Tibial artery (tissue), 4 donors: ENCODE results near the gene CTNNA2.

ENCODE experiments used
- DNase-seq, 2 donors: peaks; one replicate each; pipeline ENCODE4 v3.0.0-alpha.2; 2019
- H3K27ac ChIP-seq, 2 donors: fragments of 200-600 bp; sonication (generic) in 1 of 2; 1 replicate in 1 of 2; 2 replicates in 1 of 2; pipeline ENCODE4 v1.5.1; 2018 to 2019; ENCODE audit warnings: mild to moderate bottlenecking in 1 of 2
- H3K27me3 ChIP-seq, 2 donors: fragments of 200-600 bp; sonication (generic) in 1 of 2; one replicate each; pipeline versions ENCODE4 v1.5.1 to v1.6.0; 2016 to 2019
- H3K36me3 ChIP-seq, 3 donors: fragments of 200-600 bp; sonication (generic) in 2 of 3; one replicate each; pipeline ENCODE4 v1.5.1; 2016 to 2019; ENCODE audit warnings: mild to moderate bottlenecking in 2 of 3
- H3K4me1 ChIP-seq, 4 donors: fragments of 200-600 bp; sonication (generic) in 2 of 4; 1 replicate in 3 of 4; 2 replicates in 1 of 4; pipeline ENCODE4 v1.5.1; 2016 to 2019
- H3K4me3 ChIP-seq, 2 donors: fragments of 200-600 bp; sonication (generic) in 1 of 2; 1 replicate in 1 of 2; 2 replicates in 1 of 2; pipeline ENCODE4 v1.5.1; 2018 to 2019; ENCODE audit warnings: mild to moderate bottlenecking in 2 of 2
- H3K9me3 ChIP-seq, 3 donors: fragments of 200-600 bp; sonication (generic) in 1 of 3; one replicate each; pipeline ENCODE4 v1.5.1; 2016 to 2019
- intact Hi-C: fragments of 100-400 bp; cut with DNase I; formaldehyde crosslinking; loops from one replicate; pipeline ENCODE4 v1.15.0; 2023; ENCODE audit warnings: low total_unique reads
- TF ChIP-seq, protein P1 (sequence below), 2 experiments: fragments of 200-600 bp in 1 of 2; fragments of 450-650 bp in 1 of 2; IDR thresholded peaks; one replicate each; pipeline ENCODE4 v1.5.1; 2017 to 2019; ENCODE audit warnings: antibody characterized with exemption in 2 of 2, mild to moderate bottlenecking in 1 of 2, moderate library complexity in 1 of 2

Gene CTNNA2

DNA sequence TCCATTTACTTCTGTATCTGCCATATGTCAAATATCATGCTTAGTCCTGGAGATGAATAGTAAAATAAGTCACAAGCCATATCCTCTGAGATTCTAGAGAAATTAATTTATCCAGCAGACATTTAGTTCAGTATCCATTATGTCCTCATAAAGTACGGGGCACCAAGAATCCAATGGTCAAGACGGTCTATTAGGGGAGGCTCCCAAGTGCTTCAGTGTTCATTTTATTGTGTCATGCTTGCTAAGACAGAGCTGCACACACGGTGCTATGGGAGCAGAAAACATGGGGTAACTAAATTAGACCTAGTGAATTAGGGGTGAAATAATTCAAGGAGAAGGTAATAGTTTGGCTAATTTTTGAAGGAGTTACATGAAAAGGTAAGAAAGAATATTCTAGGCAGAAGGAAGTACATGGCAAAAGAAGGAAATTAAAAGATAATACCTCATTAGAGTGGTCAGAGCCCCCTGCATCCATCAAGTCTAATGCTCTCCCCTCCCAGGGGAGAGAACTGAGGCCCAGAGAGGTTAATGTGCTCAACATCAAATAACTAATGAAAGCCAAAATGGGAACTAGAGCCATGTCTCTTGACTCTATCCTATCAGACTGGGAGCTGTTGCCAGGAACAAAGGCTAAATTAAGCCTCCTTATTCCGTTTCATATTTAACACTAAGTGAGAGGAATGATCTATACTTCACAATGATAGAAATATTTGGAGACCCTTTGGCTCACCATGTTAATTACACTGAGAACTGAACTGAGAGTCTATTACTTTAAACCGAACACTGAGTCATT lies 433.0 kb downstream of the CTNNA2 start:
- intact Hi-C loops = no loop called here
- Histone ChIP-seq H3K4me1 (no peaks in the 10 kb centered on the region), H3K27ac (no peak overlapping the region), H3K4me3 (no peak overlapping the region), H3K9me3 (no peaks in the 10 kb centered on the region), H3K27me3 (no peaks in the 10 kb centered on the region), H3K36me3 (no peaks in the 10 kb centered on the region)
- no peak for DNase-seq
- TF ChIP-seq, protein P1, sequence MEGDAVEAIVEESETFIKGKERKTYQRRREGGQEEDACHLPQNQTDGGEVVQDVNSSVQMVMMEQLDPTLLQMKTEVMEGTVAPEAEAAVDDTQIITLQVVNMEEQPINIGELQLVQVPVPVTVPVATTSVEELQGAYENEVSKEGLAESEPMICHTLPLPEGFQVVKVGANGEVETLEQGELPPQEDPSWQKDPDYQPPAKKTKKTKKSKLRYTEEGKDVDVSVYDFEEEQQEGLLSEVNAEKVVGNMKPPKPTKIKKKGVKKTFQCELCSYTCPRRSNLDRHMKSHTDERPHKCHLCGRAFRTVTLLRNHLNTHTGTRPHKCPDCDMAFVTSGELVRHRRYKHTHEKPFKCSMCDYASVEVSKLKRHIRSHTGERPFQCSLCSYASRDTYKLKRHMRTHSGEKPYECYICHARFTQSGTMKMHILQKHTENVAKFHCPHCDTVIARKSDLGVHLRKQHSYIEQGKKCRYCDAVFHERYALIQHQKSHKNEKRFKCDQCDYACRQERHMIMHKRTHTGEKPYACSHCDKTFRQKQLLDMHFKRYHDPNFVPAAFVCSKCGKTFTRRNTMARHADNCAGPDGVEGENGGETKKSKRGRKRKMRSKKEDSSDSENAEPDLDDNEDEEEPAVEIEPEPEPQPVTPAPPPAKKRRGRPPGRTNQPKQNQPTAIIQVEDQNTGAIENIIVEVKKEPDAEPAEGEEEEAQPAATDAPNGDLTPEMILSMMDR (IDR thresholded peaks at IDR 0.05) = no peak

DNA sequence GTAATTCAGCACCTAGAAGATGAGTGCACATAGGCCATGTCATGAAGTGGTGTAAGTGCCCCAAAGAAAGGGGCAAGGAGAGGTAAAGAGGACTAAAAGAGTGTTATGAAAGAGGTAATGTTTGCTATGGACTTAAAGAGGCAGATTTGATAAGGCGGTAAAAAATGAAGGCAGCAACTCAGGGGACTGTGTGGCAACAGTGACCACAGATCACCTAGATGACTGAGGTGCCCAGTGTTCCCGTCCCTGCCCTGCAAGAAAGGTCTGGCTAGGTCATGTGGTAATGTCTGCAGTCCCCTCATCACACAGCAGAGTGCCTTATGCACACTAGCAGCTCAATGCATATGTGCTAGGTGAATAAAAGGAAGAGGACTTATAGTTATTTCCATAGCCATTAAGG lies 434.9 kb downstream of the CTNNA2 start:
- no peaks in the 10 kb centered on the region for H3K9me3 ChIP-seq
- TF ChIP-seq, protein P1 (IDR thresholded peaks at IDR 0.05) = no peak
- no peak overlapping the region for H3K4me3 ChIP-seq
- no peaks in the 10 kb centered on the region for H3K4me1 ChIP-seq
- H3K27ac ChIP-seq = no peak overlapping the region
- H3K36me3 ChIP-seq = no peaks in the 10 kb centered on the region
- H3K27me3 ChIP-seq = no peaks in the 10 kb centered on the region
- DNase-seq = no peak
- intact Hi-C loops = no loop called here

DNA sequence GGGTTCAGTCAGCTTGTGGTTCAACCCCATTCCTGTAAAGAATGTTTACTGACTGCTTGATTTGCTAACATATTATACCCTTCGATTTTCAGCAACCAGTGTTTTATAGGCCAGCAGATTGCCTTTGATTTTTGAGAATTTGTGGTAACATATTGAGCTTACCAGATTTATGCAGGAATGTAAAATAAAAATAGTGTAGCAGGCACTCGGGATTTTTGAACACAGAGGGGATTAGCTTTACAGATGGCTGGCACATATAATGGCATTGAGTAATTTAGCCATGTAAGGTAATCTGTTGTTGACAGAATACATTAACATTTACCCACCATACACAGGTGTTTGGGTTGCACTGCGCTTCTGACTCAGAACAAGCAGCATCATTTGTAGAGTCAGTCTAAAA lies 437.7 kb downstream of the CTNNA2 start:
- no peaks in the 10 kb centered on the region for H3K36me3 ChIP-seq
- H3K9me3 ChIP-seq = no peaks in the 10 kb centered on the region
- intact Hi-C loops = no loop called here
- no peak overlapping the region for H3K27ac ChIP-seq
- no peaks in the 10 kb centered on the region for H3K4me1 ChIP-seq
- DNase-seq = no peak
- TF ChIP-seq, protein P1 (IDR thresholded peaks at IDR 0.05) = no peak
- no peaks in the 10 kb centered on the region for H3K27me3 ChIP-seq
- no peak overlapping the region for H3K4me3 ChIP-seq

DNA sequence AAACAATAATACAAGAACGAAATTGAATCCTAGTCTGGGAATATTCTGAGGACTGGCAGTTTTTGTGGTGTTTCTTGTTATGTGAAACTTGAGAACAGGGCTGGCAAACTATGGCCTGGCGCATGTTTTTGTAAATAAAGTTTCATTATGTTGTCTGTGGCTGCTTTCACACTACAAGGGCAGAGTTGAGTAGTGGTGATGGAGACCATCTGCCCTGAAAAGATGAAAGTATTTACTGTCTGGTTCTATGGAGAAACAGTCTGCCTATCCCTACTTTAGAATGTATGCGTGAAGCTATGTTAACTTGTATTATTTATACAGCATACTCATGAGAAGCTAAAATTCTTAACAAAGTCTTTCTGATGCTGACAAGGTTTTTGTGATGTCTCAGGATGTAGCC lies 439.8 kb downstream of the CTNNA2 start:
- intact Hi-C loops = no loop called here
- no peaks in the 10 kb centered on the region for H3K9me3 ChIP-seq
- TF ChIP-seq, protein P1 (IDR thresholded peaks at IDR 0.05) = no peak
- H3K36me3 ChIP-seq = no peaks in the 10 kb centered on the region
- H3K27ac ChIP-seq = no peak overlapping the region
- no peaks in the 10 kb centered on the region for H3K4me1 ChIP-seq
- H3K4me3 ChIP-seq = no peak overlapping the region
- no peak for DNase-seq
- no peaks in the 10 kb centered on the region for H3K27me3 ChIP-seq

DNA sequence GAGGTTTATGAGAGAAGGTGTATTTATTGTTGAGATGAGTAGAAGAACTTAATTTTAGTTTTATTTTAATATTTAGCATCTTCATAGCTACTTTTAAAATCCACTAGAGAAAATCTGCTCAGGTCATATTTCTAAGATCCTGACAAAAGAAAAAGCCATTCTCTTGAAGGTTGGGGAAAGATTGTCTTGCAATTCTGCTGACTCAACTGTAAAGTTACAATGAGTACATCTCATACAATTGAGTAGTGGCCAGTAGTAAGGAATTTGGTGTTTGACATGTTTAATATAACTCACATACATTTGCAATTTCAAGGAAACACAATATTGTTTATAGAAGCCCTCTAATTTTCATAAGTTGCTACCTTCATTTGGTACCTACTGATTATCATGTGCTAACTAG lies 447.2 kb downstream of the CTNNA2 start:
- Histone ChIP-seq H3K4me3 (no peak overlapping the region), H3K36me3 (no peaks in the 10 kb centered on the region)

More for the DNA sequence above, 447.2 kb downstream of the CTNNA2 start:
- Histone ChIP-seq H3K27me3 (no peaks in the 10 kb centered on the region), H3K9me3 (no peaks in the 10 kb centered on the region), H3K4me1 (no peaks in the 10 kb centered on the region), H3K27ac (no peak overlapping the region)
- TF ChIP-seq, protein P1 (IDR thresholded peaks at IDR 0.05) = no peak
- intact Hi-C loops = no loop called here
- no peak for DNase-seq
